Measurements from ENCODE around the gene SYNE2. TPM values are rescaled to one million over a fixed set of nuclear protein-coding genes. Genes with fewer than 3 reads are reported as not detected.

SYNE2 gene
- total RNA-seq, 1 experiment from 2014 or later: 33.8 TPM

GRCh38 chr14:63905370-63905769, 52.6 kb downstream of the SYNE2 start:
- no peak for DNase-seq (ENCODE audit: low read depth in 1 of 2, low spot score in 2 of 2)
- no peaks in the 10 kb centered on the region for H3K27me3 ChIP-seq (replicated peaks)
- H3K4me3 ChIP-seq: no peak overlapping the region
- H3K4me1 ChIP-seq (replicated peaks): peaks cover 5% of the 10 kb centered on the region
- H3K27ac ChIP-seq: no peak overlapping the region
- H3K36me3 ChIP-seq: peaks cover 4% of the 10 kb centered on the region; the same call in 1 of the 2 replicates
- H3K9me3 ChIP-seq (replicated peaks): no peaks in the 10 kb centered on the region

GRCh38 chr14:63908667-63909264, 56.0 kb downstream of the SYNE2 start:
- DNase-seq (ENCODE audit: low read depth in 1 of 2, low spot score in 2 of 2): peak in 1 of 2 experiments; percentile 12

DNA sequence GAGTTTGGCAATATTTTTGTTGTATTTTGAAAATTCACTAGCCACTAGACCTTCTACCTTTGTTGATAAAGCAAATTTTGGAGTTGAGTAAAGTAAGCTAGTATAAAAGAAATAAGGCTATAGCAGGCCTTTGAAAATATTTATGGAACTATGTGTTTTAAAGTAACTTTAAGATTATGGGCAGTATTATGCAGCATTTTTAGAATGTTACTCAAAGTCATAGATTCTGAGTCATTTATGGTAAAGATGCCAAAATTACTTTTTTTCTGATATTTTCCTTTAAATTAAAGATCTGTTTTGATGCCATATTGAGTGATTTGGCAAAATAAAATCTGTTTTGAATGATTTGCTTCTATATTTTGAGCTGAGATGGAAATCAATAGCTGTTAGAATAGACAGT, 57.2 kb downstream of the SYNE2 start:
- Histone ChIP-seq H3K27me3 (replicated peaks) (no peaks in the 10 kb centered on the region), H3K27ac (no peak overlapping the region), H3K4me1 (replicated peaks) (peaks cover 5% of the 10 kb centered on the region), H3K9me3 (replicated peaks) (no peaks in the 10 kb centered on the region), H3K36me3 (peaks cover 7% of the 10 kb centered on the region), H3K4me3 (no peak overlapping the region)
- no peak for DNase-seq (ENCODE audit: low read depth in 1 of 2, low spot score in 2 of 2)

More at GRCh38 chr14:63908667-63909264, 56.0 kb downstream of the SYNE2 start:
- H3K4me1 ChIP-seq (replicated peaks): peaks cover 5% of the 10 kb centered on the region
- 0 out of 2 replicates have a peak overlapping the region, but pooled peaks have one; percentile 7 for H3K4me3 ChIP-seq
- H3K27me3 ChIP-seq (replicated peaks): no peaks in the 10 kb centered on the region
- no peaks in the 10 kb centered on the region for H3K9me3 ChIP-seq (replicated peaks)
- H3K36me3 ChIP-seq: peaks cover 7% of the 10 kb centered on the region
- H3K27ac ChIP-seq: no peak overlapping the region; the same call in 1 of the 2 replicates

DNA sequence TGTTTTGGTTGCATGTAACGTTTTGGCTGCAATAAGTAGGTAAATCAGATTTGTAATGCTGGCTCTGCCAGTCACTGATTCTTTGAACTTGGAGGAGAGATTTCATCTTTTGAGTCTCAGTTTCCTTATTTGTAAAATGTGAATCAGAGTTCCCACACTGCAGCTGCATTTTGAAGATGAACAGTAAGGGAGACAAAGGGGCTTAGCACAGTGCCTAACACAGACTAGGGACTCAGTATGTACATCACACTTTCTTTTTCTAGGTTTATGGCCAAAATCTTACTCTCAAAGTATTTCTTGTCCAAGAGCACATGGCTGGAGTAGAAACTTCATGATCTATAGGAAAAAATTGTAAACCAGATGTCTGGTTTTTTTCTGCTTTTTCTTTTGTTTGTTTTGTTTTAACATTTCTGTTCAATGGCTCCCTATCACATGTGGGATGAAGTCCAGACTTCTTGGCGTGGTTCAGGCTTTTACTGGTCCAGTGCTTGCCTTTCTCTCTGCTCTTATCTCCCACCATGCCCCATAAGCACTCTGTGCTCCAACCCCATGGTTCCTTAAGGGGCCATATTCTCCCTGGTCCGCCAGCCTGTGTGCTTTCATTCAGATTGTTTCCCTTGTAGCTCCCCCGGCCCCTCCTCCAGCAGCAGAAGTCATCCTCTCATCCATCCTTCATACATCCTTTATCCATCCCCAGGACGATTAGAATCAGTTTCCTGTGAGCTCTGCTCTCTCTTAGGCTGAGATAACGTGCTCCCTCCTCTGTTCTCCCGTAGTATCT, 58.0 kb downstream of the SYNE2 start:
- Histone ChIP-seq H3K4me3 (no peak overlapping the region), H3K27ac (no peak overlapping the region), H3K4me1 (replicated peaks) (peaks cover 5% of the 10 kb centered on the region), H3K27me3 (replicated peaks) (no peaks in the 10 kb centered on the region), H3K36me3 (peaks cover 7% of the 10 kb centered on the region), H3K9me3 (replicated peaks) (no peaks in the 10 kb centered on the region)
- DNase-seq (ENCODE audit: low read depth in 1 of 2, low spot score in 2 of 2): no peak

DNA sequence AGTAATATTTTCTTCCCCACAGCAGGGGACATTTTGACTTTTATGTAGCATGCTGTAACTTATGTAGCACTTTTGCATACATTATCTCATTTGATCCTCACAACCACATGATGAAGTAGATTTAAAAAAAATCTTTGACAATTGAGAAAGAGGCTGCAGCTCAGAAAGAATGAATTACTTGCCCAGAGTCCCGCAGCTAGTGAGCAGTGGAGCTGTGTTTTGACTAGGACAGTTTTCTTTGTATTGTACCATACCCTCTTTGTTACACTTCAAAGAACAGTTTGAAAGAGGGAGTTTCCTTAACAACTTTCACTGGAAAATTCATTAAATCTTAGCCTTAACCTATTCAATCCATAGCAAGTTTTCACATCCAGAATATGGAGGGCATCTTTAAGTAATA, 58.6 kb downstream of the SYNE2 start:
- Histone ChIP-seq H3K9me3 (replicated peaks) (no peaks in the 10 kb centered on the region), H3K36me3 (peaks cover 7% of the 10 kb centered on the region), H3K27me3 (replicated peaks) (no peaks in the 10 kb centered on the region), H3K27ac (no peak overlapping the region), H3K4me3 (no peak overlapping the region), H3K4me1 (replicated peaks) (peaks cover 5% of the 10 kb centered on the region)
- no peak for DNase-seq (ENCODE audit: low read depth in 1 of 2, low spot score in 2 of 2)

DNA sequence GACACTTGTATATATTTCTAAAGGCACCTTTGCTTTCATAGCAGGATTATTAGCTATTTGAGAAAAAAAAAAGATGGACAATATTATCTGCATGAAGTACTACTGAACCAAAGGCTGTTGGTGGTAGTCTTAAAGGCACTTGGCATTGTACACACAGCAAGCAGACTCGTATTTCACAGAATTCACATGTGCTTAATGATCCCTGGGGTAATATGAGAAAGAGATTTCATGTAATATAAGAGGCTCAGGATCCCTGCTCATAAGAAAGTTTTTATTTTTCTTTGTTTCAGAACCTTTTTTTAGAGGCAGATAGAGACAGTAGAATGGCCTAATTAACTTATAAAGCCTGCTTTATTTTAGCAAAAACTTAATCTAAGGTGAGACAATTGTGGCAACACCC, 59.5 kb downstream of the SYNE2 start:
- no peak for DNase-seq (ENCODE audit: low read depth in 1 of 2, low spot score in 2 of 2)
- Histone ChIP-seq H3K9me3 (replicated peaks) (no peaks in the 10 kb centered on the region), H3K4me3 (no peak overlapping the region), H3K36me3 (peaks cover 7% of the 10 kb centered on the region), H3K27me3 (replicated peaks) (no peaks in the 10 kb centered on the region), H3K27ac (no peak overlapping the region), H3K4me1 (replicated peaks) (peaks cover 5% of the 10 kb centered on the region)

DNA sequence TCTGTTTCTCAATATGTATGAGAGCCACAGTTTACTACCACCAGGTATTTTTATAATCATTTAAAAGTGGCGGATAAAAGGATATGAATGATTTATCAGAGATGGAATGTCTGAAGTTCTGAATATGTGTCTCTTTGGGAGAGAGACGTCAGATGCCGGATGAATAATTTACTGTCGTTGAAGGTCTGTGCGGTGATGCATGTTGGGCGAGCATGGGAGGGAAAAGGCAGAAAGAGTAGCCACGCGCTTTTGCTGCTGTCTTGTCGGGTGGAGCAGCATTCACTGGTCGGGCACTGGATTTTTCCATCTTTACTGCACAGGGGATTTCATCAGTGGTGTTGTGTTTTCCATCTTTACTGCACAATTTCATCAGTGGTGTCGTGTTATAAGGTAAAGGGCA, 65.6 kb downstream of the SYNE2 start:
- Histone ChIP-seq H3K36me3 (no peaks in the 10 kb centered on the region; the same call in 1 of the 2 replicates), H3K4me1 (replicated peaks) (no peaks in the 10 kb centered on the region), H3K27ac (no peak overlapping the region), H3K4me3 (no peak overlapping the region), H3K27me3 (replicated peaks) (no peaks in the 10 kb centered on the region), H3K9me3 (replicated peaks) (no peaks in the 10 kb centered on the region)
- no peak for DNase-seq (ENCODE audit: low read depth in 1 of 2, low spot score in 2 of 2)

DNA sequence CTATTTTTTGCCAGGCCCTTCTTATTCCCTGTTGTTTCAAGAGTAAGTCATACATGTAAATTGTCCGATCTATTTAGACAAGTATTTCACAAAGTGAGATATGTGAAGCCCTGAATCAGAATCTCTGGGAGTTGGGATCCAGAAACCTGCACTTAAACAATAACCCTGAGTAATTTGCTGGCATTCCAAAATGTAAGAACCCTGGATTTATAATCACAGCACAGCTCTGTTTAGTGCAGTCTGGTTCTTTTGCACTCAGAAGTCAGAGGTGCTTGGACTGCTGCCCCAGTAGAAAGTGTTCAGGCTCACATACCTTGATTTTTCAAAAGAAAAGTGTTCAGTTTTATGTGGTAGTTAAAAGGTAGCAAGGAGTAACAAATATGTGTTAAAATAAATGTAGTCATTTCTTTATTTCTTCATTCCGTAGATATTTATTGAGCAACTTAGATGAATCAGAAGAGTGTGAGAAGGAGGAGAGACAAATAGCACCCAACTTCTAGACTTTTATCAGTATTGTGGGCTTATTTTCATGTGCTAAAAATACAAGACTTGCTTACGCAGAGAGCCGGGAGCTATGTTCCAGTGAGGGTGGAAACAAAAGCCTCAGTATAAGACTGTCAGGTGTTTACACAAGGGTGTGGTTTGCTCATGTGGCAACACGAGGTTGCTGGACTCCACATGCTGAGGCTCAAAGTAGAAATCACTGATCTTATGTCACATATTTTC, 70.1 kb downstream of the SYNE2 start:
- DNase-seq (ENCODE audit: low read depth in 1 of 2, low spot score in 2 of 2): no peak
- H3K36me3 ChIP-seq: no peaks in the 10 kb centered on the region; the same call in 1 of the 2 replicates
- 0 out of 2 replicates have a peak, but pooled peaks cover 3% of the 10 kb centered on the region for H3K9me3 ChIP-seq (replicated peaks)
- no peak overlapping the region for H3K27ac ChIP-seq
- H3K27me3 ChIP-seq (replicated peaks): no peaks in the 10 kb centered on the region
- H3K4me3 ChIP-seq: no peak overlapping the region
- no peaks in the 10 kb centered on the region for H3K4me1 ChIP-seq (replicated peaks)

DNA sequence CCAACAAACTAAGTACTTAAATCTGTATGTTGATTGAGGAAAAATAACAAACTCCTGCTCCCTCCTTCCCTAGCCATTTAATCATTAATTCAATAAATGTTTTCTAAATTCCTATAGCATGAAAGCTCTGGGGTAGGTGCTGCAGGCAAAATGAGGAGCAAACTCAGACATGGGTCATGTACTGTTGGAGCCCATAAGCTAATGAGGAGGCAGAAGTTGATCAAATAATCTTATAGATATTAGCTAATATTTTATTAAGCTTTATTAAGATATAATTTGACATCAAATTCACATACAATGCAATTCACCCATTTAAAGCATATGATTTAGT, 70.6 kb downstream of the SYNE2 start:
- no peaks in the 10 kb centered on the region for H3K27me3 ChIP-seq (replicated peaks)
- no peak overlapping the region for H3K27ac ChIP-seq
- no peak overlapping the region for H3K4me3 ChIP-seq
- H3K4me1 ChIP-seq (replicated peaks): peaks cover 4% of the 10 kb centered on the region; the same call in 1 of the 2 replicates
- no peaks in the 10 kb centered on the region; the same call in 1 of the 2 replicates for H3K36me3 ChIP-seq
- no peak for DNase-seq (ENCODE audit: low read depth in 1 of 2, low spot score in 2 of 2)
- H3K9me3 ChIP-seq (replicated peaks): 0 out of 2 replicates have a peak, but pooled peaks cover 3% of the 10 kb centered on the region

DNA sequence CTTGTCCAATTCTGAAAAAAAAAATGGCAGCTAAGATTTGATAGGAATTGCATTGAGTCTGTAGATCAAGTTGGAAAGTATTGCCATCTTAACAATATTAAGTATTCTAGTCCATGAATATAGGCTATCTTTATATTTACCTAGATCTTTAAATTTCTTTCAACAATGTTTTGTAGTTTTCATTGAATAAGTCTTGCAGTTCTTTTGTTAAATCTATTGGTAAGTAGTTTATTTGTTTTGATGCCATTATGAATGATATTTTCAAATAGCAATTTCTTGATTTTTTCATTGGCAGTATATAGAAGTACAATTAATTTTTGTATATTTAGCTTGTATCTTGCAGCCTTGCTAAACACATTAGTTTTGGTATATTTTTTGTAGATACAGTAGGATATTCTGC, 71.6 kb downstream of the SYNE2 start:
- Histone ChIP-seq H3K4me1 (replicated peaks) (peaks cover 11% of the 10 kb centered on the region), H3K27ac (no peak overlapping the region), H3K27me3 (replicated peaks) (no peaks in the 10 kb centered on the region), H3K4me3 (no peak overlapping the region), H3K36me3 (no peaks in the 10 kb centered on the region; the same call in 1 of the 2 replicates), H3K9me3 (replicated peaks) (0 out of 2 replicates have a peak, but pooled peaks cover 3% of the 10 kb centered on the region)
- no peak for DNase-seq (ENCODE audit: low read depth in 1 of 2, low spot score in 2 of 2)

- peaks cover 11% of the 10 kb centered on the region for H3K4me1 ChIP-seq (replicated peaks)
- no peak for DNase-seq (ENCODE audit: low read depth in 1 of 2, low spot score in 2 of 2)
- H3K27ac ChIP-seq: no peak overlapping the region
- H3K27me3 ChIP-seq (replicated peaks): no peaks in the 10 kb centered on the region
- 0 out of 2 replicates have a peak, but pooled peaks cover 3% of the 10 kb centered on the region for H3K9me3 ChIP-seq (replicated peaks)
- no peaks in the 10 kb centered on the region for H3K36me3 ChIP-seq
- no peak overlapping the region for H3K4me3 ChIP-seq
These were observed 73.8 kb downstream of the SYNE2 start for GRCh38 chr14:63926641-63927040.

GRCh38 chr14:63928744-63929174, 76.0 kb downstream of the SYNE2 start:
- DNase-seq (ENCODE audit: low read depth in 1 of 2, low spot score in 2 of 2): no peak
- Histone ChIP-seq H3K4me3 (no peak overlapping the region), H3K27ac (peak overlapping the region; percentile 42), H3K4me1 (replicated peaks) (peaks cover 11% of the 10 kb centered on the region), H3K9me3 (replicated peaks) (0 out of 2 replicates have a peak, but pooled peaks cover 3% of the 10 kb centered on the region), H3K27me3 (replicated peaks) (no peaks in the 10 kb centered on the region), H3K36me3 (no peaks in the 10 kb centered on the region)

GRCh38 chr14:63933110-63933509, 80.3 kb downstream of the SYNE2 start:
- H3K36me3 ChIP-seq: no peaks in the 10 kb centered on the region
- no peak for DNase-seq (ENCODE audit: low read depth in 1 of 2, low spot score in 2 of 2)
- no peak overlapping the region for H3K4me3 ChIP-seq
- H3K27ac ChIP-seq: no peak overlapping the region
- H3K4me1 ChIP-seq (replicated peaks): peaks cover 10% of the 10 kb centered on the region
- H3K9me3 ChIP-seq (replicated peaks): no peaks in the 10 kb centered on the region
- no peaks in the 10 kb centered on the region for H3K27me3 ChIP-seq (replicated peaks)

GRCh38 chr14:63933711-63934110, 80.9 kb downstream of the SYNE2 start:
- Histone ChIP-seq H3K4me3 (no peak overlapping the region), H3K36me3 (no peaks in the 10 kb centered on the region), H3K9me3 (replicated peaks) (no peaks in the 10 kb centered on the region), H3K27ac (no peak overlapping the region), H3K27me3 (replicated peaks) (no peaks in the 10 kb centered on the region), H3K4me1 (replicated peaks) (peaks cover 4% of the 10 kb centered on the region)
- no peak for DNase-seq (ENCODE audit: low read depth in 1 of 2, low spot score in 2 of 2)

All from SJSA1 (cell line).